Measurements from ENCODE around the gene PLEKHM3. TPM values are rescaled to one million over a fixed set of nuclear protein-coding genes. Genes with fewer than 3 reads are reported as not detected.

Gene PLEKHM3
- total and polyA plus RNA-seq, 2 of the 13 experiments (the other 11 are each of a cell fraction or from before 2014, with no cell fraction given), result 4.5 to 4.7 TPM

GRCh38 chr2:207869784-207870778 lies 155.2 kb downstream of the PLEKHM3 start (continued):
- TF ChIP-seq, protein P1, sequence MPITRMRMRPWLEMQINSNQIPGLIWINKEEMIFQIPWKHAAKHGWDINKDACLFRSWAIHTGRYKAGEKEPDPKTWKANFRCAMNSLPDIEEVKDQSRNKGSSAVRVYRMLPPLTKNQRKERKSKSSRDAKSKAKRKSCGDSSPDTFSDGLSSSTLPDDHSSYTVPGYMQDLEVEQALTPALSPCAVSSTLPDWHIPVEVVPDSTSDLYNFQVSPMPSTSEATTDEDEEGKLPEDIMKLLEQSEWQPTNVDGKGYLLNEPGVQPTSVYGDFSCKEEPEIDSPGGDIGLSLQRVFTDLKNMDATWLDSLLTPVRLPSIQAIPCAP (CRISPR knock-in tag; IDR thresholded peaks at IDR 0.05; ENCODE audit: low read depth), result no peak
- TF ChIP-seq ZNF441 (CRISPR knock-in tag; IDR thresholded peaks at IDR 0.05; ENCODE audit: borderline replicate concordance), result peak; percentile 53; the same call in 1 of the 2 replicates
- TF ChIP-seq ZNF350 (CRISPR knock-in tag; IDR thresholded peaks at IDR 0.05; ENCODE audit: borderline replicate concordance, low read depth), result peak; percentile 96
- no peak; the same call in 1 of the 2 replicates for TF ChIP-seq ONECUT2 (CRISPR knock-in tag; IDR thresholded peaks at IDR 0.05)
- TF ChIP-seq CBX1 (IDR thresholded peaks at IDR 0.05; ENCODE audit: low read depth), result peak; percentile 63
- TF ChIP-seq ZNF234 (CRISPR knock-in tag; conservative IDR thresholded peaks at IDR 0.05), result no peak
- no peak for TF ChIP-seq EZH2 (conservative IDR thresholded peaks at IDR 0.05; ENCODE audit: low read depth, low read length)
- TF ChIP-seq, protein P2, sequence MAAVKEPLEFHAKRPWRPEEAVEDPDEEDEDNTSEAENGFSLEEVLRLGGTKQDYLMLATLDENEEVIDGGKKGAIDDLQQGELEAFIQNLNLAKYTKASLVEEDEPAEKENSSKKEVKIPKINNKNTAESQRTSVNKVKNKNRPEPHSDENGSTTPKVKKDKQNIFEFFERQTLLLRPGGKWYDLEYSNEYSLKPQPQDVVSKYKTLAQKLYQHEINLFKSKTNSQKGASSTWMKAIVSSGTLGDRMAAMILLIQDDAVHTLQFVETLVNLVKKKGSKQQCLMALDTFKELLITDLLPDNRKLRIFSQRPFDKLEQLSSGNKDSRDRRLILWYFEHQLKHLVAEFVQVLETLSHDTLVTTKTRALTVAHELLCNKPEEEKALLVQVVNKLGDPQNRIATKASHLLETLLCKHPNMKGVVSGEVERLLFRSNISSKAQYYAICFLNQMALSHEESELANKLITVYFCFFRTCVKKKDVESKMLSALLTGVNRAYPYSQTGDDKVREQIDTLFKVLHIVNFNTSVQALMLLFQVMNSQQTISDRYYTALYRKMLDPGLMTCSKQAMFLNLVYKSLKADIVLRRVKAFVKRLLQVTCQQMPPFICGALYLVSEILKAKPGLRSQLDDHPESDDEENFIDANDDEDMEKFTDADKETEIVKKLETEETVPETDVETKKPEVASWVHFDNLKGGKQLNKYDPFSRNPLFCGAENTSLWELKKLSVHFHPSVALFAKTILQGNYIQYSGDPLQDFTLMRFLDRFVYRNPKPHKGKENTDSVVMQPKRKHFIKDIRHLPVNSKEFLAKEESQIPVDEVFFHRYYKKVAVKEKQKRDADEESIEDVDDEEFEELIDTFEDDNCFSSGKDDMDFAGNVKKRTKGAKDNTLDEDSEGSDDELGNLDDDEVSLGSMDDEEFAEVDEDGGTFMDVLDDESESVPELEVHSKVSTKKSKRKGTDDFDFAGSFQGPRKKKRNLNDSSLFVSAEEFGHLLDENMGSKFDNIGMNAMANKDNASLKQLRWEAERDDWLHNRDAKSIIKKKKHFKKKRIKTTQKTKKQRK (IDR thresholded peaks at IDR 0.05; ENCODE audit: low read length), result no peak
- TF ChIP-seq HNF4A (CRISPR knock-in tag; IDR thresholded peaks at IDR 0.05), result peak; percentile 91
- TF ChIP-seq, protein P3, sequence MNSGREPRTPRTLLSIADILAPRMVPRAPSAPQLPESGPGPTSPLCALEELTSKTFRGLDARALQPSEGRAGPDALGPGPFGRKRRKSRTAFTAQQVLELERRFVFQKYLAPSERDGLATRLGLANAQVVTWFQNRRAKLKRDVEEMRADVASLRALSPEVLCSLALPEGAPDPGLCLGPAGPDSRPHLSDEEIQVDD (CRISPR knock-in tag; IDR thresholded peaks at IDR 0.05; ENCODE audit: borderline replicate concordance), result no peak
- TF ChIP-seq TERF1 (CRISPR knock-in tag; IDR thresholded peaks at IDR 0.05), result no peak
- TF ChIP-seq PHF21A (CRISPR knock-in tag; IDR thresholded peaks at IDR 0.05), result peak; percentile 99
- 0 out of 2 replicates have a peak, but pooled peaks have one; percentile 43 for TF ChIP-seq PRDM4 (CRISPR knock-in tag; IDR thresholded peaks at IDR 0.05; ENCODE audit: borderline replicate concordance)
- TF ChIP-seq HNF4G (IDR thresholded peaks at IDR 0.05; ENCODE audit: borderline replicate concordance, low read depth, low read length), result peak; percentile 74
- peak; percentile 56; the same call in 1 of the 2 replicates for TF ChIP-seq HNF4G (CRISPR knock-in tag; IDR thresholded peaks at IDR 0.05; ENCODE audit: borderline replicate concordance, low read depth)
- peak; percentile 99 for TF ChIP-seq SKI (IDR thresholded peaks at IDR 0.05; ENCODE audit: partially characterized antibody)
- TF ChIP-seq ZMYM3 (CRISPR knock-in tag; IDR thresholded peaks at IDR 0.05), result peak; percentile 42; the same call in 1 of the 2 replicates
- TF ChIP-seq RXRB (CRISPR knock-in tag; IDR thresholded peaks at IDR 0.05; ENCODE audit: borderline replicate concordance), result peak; percentile 95
- no peak for TF ChIP-seq ZNF337 (CRISPR knock-in tag; IDR thresholded peaks at IDR 0.05; ENCODE audit: borderline replicate concordance, low read depth)
- TF ChIP-seq CBFB (CRISPR knock-in tag; IDR thresholded peaks at IDR 0.05), result peak; percentile 74; the same call in 1 of the 2 replicates

All from HepG2 (cell line).